Mucosa of gallbladder (tissue), 1 donor: Measurements from ENCODE around the gene FYN. TPM values are rescaled to one million over a fixed set of nuclear protein-coding genes. Genes with fewer than 3 reads are reported as not detected.

ENCODE experiments used
- DNase-seq: peaks from one replicate; pipeline ENCODE4 v3.0.0-alpha.2; 2020; ENCODE audit warnings: low spot score
- total RNA-seq: library from RNA; stranded (reverse); gene quantifications from one replicate; pipeline ENCODE4 v1.2.1, GENCODE V29; 2021
- donor health status: DM: no; HTN: no; CAD: no.

FYN gene
- total RNA-seq, 1 donor from 2014 or later, result 75.0 TPM

GRCh38 chr6:111727041-111727440, 146.2 kb downstream of the FYN start:
- DNase-seq, result no peak

- peak; percentile 25 for DNase-seq
These were observed 147.7 kb downstream of the FYN start for GRCh38 chr6:111725446-111726112.

GRCh38 chr6:111724505-111724904, 148.7 kb downstream of the FYN start:
- no peak for DNase-seq

GRCh38 chr6:111724039-111724438, 149.2 kb downstream of the FYN start:
- DNase-seq, result no peak

GRCh38 chr6:111723412-111723970, 149.8 kb downstream of the FYN start:
- no peak for DNase-seq

GRCh38 chr6:111722179-111722731, 151.0 kb downstream of the FYN start:
- DNase-seq, result no peak

- no peak for DNase-seq
These were observed 151.5 kb downstream of the FYN start for GRCh38 chr6:111721753-111722154.

- no peak for DNase-seq
These were observed 152.2 kb downstream of the FYN start for GRCh38 chr6:111720931-111721496.

GRCh38 chr6:111718990-111719389, 154.3 kb downstream of the FYN start:
- DNase-seq, result no peak

GRCh38 chr6:111718326-111718725, 154.9 kb downstream of the FYN start:
- no peak for DNase-seq

- no peak for DNase-seq
These were observed 155.6 kb downstream of the FYN start for GRCh38 chr6:111717621-111718020.

- DNase-seq, result no peak
These were observed 156.9 kb downstream of the FYN start for GRCh38 chr6:111716325-111716724.

GRCh38 chr6:111715321-111715720, 157.9 kb downstream of the FYN start:
- no peak for DNase-seq

- no peak for DNase-seq
These were observed 158.6 kb downstream of the FYN start for GRCh38 chr6:111714416-111715270.

- DNase-seq, result no peak
These were observed 159.4 kb downstream of the FYN start for GRCh38 chr6:111713811-111714210.

- no peak for DNase-seq
These were observed 160.0 kb downstream of the FYN start for GRCh38 chr6:111713236-111713635.

- peak; percentile 27 for DNase-seq
These were observed 161.1 kb downstream of the FYN start for GRCh38 chr6:111711984-111712752.

GRCh38 chr6:111711476-111711875, 161.8 kb downstream of the FYN start:
- no peak for DNase-seq

GRCh38 chr6:111710911-111711310, 162.3 kb downstream of the FYN start:
- no peak for DNase-seq

GRCh38 chr6:111710439-111710838, 162.8 kb downstream of the FYN start:
- no peak for DNase-seq

GRCh38 chr6:111709615-111710398, 163.4 kb downstream of the FYN start:
- peak; percentile 64 for DNase-seq
